Left colon (tissue), 2 donors: ENCODE measurements around the gene TMEM130. TPM values are rescaled to one million over a fixed set of nuclear protein-coding genes. Genes with fewer than 3 reads are reported as not detected.
A peak's percentile ranks its signal among the peaks of the same experiment; 100 is the strongest.
"Not testable (repeated sequence)": the region's sequence is repeated elsewhere in the genome, so short reads cannot be mapped to it uniquely, and the experiment has no call there.

Experiments used
- ATAC-seq: fragments of 200-7000 bp; cut with Tn5 transposase; one replicate; pipeline ENCODE4 v1.9.1; 2020; ENCODE audit warnings: mild to moderate bottlenecking, moderate library complexity
- DNase-seq, 2 donors: peaks; one replicate each; pipeline ENCODE4 v3.0.0-alpha.2; 2020
- intact Hi-C, 2 donors: fragments of 100-400 bp; cut with DNase I in 1 of 2; cut with micrococcal nuclease in 1 of 2; formaldehyde crosslinking; loops; one replicate each; pipeline versions ENCODE4 v1.11.2 to v1.14.0; 2022; cut with DNase I, micrococcal nuclease
- total RNA-seq, 2 donors: library from RNA; stranded (reverse); fragmentation: NEBNext Ultra II Directional; extraction: Animal tissue kit (Norgen Biotek cat#: 25700); gene quantifications; one replicate each; pipeline ENCODE4 v1.2.1, GENCODE V29; 2021
- donor health status: DM: no; HTN: no; CAD: no.
- donor health status: DM: yes; HTN: yes; CAD: no.

TMEM130 gene
- total RNA-seq, 2 donors from 2014 or later, result 0.24 to 0.73 TPM

DNA sequence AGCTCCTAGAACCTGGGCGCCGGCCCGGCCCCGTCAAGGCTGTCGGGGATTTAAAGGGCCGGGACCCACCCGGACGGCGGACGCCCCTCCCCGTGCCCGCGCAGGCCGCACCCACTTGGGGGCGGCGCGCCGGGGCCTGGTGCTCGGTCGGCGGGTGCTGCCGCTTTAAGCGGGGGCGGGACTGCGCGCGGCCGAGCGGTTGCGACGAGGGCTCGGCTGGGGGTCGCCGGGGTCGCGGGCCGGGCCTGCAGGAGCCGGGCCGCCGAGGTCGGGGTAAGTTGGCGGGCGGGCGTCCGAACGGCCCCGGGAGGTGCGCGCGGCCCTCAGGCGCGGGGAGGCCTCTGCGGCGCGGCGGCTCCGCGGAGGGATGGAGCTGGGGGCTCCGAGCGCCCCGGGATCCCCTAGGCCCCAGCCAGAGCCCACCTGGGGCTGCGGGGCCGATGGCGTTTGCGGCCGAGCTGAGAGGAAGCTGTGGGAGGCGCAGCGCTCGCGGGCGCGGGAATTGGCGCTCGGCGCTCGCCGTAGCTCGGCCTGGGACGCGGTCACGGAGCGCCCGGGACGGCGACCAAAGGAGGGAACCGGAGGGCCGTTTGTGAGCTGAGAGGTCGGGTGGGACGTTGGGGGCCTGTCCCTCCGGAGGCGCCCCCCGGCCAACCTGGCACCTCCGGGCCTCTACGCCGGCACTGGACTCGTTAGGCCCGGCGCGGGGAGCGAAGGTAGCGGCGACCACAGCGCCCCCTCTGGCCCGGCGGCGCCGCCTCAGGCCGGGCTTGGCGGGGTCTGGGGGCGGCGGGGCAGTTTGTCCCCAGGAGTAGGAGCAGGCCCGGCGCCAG is 8.8 kb upstream of the TMEM130 start, which contains the start of gene TRRAP:
TSS of gene TRRAP (plus strand) at position 168 of the 833 bp plus-strand sequence. CDS start 2,619 bp downstream, outside the sequence.
- intact Hi-C loops, result no loop called here
- peak; percentile 59 to 78 for DNase-seq
- ATAC-seq, result peak; percentile 75

DNA sequence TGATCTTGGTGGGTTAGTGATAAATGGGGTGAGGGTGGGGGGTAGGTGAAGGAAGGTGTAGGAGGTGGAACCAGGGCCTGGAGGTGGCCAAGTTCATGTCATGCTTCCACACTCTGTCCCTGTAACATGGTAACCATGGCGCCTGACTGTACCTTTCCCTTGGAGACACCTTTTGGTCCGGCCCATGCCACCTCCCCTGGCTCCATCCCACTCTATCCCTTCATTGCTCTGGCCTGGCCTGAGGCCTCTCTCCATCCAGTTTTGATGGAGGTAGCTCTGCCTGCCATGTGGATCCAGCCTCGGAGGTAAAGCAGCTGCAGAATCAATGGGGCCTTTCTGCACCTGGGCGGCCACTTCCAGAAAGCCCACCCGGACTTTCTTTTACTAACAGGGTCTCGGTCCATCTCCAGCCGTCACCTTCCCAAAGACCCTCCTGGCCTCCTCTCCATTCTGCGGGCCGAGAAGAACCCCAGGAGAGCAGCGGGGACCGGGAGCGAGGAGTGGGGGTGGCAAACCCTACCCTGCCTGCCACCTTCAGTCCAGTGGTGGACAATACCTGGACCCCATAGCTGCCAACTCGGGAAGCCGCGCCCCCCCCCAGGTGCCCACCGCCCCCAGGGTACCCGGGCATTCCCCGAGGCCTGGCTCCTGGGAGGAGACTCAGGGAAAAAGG is 8.0 kb upstream of the TMEM130 start:
- intact Hi-C loops, result no loop called here
- ATAC-seq, result no peak
- DNase-seq, result peak in 1 of 2 donors; percentile 28

- DNase-seq (no peak), ATAC-seq (no peak)
- intact Hi-C loops, result no loop called here
These were observed 7.3 kb upstream of the TMEM130 start for GRCh38 chr7:98877146-98877545.

GRCh38 chr7:98875501-98875900 is 5.7 kb upstream of the TMEM130 start:
- no peak for DNase-seq
- intact Hi-C loops, result no loop called here
- no peak for ATAC-seq

DNA sequence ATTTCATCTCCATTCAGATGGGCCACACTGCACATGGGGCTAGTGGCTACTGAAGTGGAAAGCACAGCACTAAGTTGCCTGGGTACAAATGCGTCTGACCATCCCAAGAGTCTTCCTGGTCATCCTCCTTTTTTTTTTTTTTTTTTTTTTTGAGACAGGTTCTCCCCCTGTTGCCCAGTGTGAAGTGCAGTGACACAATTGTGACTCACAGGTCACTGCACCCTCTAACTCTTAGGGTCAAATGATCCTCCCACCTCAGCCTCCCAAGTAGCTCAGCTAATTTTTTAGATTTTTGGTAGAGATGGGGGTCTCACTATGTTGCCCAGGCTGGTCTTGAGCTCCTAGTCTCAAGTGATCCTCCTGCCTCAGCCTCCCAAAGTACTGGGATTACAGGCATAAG is 5.1 kb upstream of the TMEM130 start:
- intact Hi-C loops, result no loop called here
- ATAC-seq (no peak), DNase-seq (no peak)

DNA sequence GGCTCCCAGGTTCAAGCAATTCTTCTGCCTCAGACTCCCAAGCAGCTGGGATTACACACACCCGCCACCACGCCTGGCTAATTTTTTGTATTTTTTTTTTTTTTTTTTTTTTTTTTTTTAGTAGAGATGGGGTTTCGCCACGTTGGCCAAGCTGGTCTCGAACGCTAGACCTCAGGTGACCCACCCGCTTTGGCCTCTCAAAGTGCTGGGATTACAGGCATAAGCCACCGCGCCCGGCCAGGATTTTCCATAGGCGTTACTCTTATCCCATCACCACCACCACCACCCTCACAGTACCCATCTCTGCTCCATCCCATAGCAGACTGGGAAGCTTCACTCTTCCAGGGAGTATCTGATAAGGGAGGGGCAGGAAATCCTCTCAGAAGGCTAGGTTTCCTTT is 3.8 kb upstream of the TMEM130 start:
- intact Hi-C loops, DNase-seq, ATAC-seq: not testable (repeated sequence)

- no peak for DNase-seq
- peak; percentile 30 for ATAC-seq
- intact Hi-C loops, result no loop called here
These were observed 2.6 kb upstream of the TMEM130 start for GRCh38 chr7:98872328-98872924.

GRCh38 chr7:98870807-98871491 is 1.1 kb upstream of the TMEM130 start:
- DNase-seq (no peak), ATAC-seq (no peak)
- intact Hi-C loops, result no loop called here

DNA sequence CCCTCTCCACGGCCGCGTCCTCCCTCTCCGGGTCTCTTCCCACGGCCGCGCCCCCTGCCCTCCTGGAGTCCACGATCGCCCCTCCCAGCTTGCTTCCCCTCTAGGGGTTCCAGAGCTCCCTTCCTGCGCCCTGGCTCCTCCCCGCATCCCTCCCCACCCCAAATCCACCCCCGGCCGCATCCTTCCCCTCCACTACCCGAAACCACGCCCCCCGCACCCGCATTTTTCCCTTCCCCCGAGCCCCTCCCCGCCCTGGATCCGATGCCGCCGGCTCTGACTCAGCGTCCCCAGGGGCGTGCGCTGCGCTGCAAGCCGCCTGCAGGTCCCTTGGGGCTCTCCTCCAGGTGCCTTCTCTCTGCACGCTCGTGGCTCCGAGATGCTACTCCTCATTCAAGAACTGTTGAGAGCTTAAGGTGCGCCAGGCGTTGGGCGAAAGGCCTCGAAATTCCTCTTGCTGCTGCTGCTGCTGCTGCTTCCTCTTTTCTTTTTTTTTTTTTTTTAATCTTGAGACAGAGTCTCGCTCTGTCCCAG is 372 bp upstream of the TMEM130 start:
- intact Hi-C loops, result no loop called here
- DNase-seq (peak in 1 of 2 donors; percentile 31), ATAC-seq (no peak)

- intact Hi-C loops, result no loop called here
- ATAC-seq, result no peak
These were observed 702 bp downstream of the TMEM130 start for GRCh38 chr7:98869027-98869596.

DNA sequence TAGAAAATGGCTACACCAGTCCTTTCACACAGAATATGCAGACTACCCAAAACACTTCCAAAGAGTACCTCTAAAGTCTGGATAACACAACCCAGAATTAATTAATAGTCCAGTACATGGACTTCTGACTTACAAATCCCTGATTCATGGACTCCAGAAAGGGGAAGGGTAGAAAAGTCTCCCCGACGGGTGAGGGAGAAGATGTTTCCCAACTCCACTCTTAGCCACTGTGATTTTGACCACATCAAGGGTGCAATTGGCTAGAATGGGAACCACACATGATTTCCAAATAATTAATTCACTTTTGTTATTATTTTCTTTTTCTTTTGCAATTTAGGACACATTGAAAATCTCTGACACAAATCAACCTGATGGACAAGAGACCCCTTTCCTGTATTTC is 1.4 kb downstream of the TMEM130 start:
- DNase-seq, result no peak
- no peak for ATAC-seq
- intact Hi-C loops, result no loop called here

More at GRCh38 chr7:98869027-98869596, 702 bp downstream of the TMEM130 start:
- DNase-seq, result no peak

- ATAC-seq (no peak), DNase-seq (no peak)
- intact Hi-C loops, result no loop called here
These were observed 3.0 kb downstream of the TMEM130 start for GRCh38 chr7:98866765-98867164.

GRCh38 chr7:98866351-98866750 is 3.5 kb downstream of the TMEM130 start:
- intact Hi-C loops, result no loop called here
- DNase-seq, result no peak

DNA sequence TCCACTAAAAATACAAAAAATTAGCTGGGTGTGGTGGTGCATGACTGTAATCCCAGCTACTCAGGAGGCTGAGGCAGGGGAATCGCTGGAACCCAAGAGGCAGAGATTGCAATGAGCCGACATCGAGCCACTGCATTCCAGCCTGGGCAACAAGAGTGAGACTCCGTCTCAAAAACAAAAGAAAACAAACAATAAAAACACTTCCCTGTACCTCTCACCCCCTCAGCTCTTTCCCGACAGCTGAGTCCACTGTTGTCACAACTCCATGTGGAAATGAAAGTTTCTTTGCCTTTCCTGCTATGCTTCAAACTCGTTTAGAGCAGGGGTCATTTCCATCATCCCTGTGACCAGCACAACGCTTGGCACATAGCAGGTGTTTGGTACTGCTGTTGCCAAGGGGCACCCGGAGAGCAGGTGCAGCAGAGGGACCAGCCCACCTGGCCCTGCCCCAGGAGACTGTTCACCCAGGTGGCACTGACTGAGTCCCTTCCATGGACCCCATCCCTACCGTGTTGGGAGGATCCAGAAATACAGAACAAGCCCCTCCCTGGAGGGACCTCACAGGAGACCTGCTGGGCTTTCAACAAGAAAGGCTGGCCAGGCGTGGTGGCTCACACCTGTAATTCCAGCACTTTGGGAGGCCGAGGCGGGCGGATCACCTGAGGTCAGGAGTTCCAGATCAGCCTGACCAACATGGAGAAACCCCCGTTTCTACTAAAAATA is 4.9 kb downstream of the TMEM130 start:
- DNase-seq, result no peak
- no peak for ATAC-seq
- intact Hi-C loops, result no loop called here

More at GRCh38 chr7:98866351-98866750, 3.5 kb downstream of the TMEM130 start:
- no peak for ATAC-seq

GRCh38 chr7:98863601-98864000 is 6.2 kb downstream of the TMEM130 start:
- no peak for DNase-seq
- no peak for ATAC-seq
- intact Hi-C loops, result no loop called here

GRCh38 chr7:98862716-98863420 is 6.9 kb downstream of the TMEM130 start:
- no peak for ATAC-seq
- intact Hi-C loops, result no loop called here
- no peak for DNase-seq

DNA sequence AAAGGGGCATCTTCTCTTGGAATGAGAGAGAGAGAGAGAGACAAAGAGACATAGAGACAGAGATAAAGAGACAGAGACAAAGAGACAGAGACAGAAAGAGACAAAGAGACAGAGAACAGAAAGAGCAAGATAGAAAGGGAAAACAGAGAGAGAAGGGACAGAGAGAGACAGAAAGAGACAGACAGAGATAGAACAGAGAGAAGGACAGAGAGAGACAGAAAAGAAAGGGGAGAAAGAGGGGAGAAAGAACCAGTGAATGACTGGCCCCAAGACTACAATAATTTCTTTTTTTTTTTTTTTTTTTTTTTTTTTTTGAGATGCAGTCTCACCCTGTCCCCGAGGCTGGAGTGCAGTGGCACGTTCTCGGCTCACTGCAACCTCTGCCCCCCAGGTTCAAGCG is 7.6 kb downstream of the TMEM130 start:
- intact Hi-C loops, result no loop called here
- no peak for DNase-seq
- ATAC-seq, result no peak
